HL-60 (cell line): ENCODE measurements around the gene PRKAG2.

Experiments used
- DNase-seq, 2 experiments: peaks; one replicate each; pipeline ENCODE4 v3.0.0-alpha.2; 2010 to 2020; ENCODE audit warnings: low read depth in 1 of 2, low spot score in 1 of 2
- H3K27ac ChIP-seq: fragments of 250-450 bp; sonication (Bioruptor Pico); replicated peaks from 2 replicates; pipeline ENCODE4 v1.5.1; 2020; ENCODE audit warnings: mild to moderate bottlenecking, moderate library complexity
- H3K27me3 ChIP-seq: fragments of 250-450 bp; sonication (Bioruptor Pico); 2 replicates; pipeline ENCODE4 v1.5.1; 2021; ENCODE audit warnings: mild to moderate bottlenecking, moderate library complexity; ENCODE audit not compliant: insufficient read depth, poor library complexity, severe bottlenecking
- H3K4me3 ChIP-seq: replicated peaks from 2 replicates; pipeline ENCODE4 v1.5.1; 2011; ENCODE audit warnings: mild to moderate bottlenecking, control low read depth, low read length; ENCODE audit not compliant: insufficient read depth
- GABPA ChIP-seq: IDR thresholded peaks from 2 replicates; pipeline ENCODE4 v1.6.1; 2012; ENCODE audit warnings: low read depth
- POLR2AphosphoS5 ChIP-seq: IDR thresholded peaks from 2 replicates; pipeline ENCODE4 v1.6.1; 2012; ENCODE audit warnings: low read depth
- SPI1 ChIP-seq: IDR thresholded peaks from 2 replicates; pipeline ENCODE4 v1.6.1; 2012; ENCODE audit warnings: low read depth, mild to moderate bottlenecking, borderline replicate concordance
- TF ChIP-seq, protein P1 (sequence below): IDR thresholded peaks from 2 replicates; pipeline ENCODE4 v1.6.1; 2012; ENCODE audit warnings: low read depth; ENCODE audit not compliant: insufficient replicate concordance
- TF ChIP-seq, protein P2 (sequence below): IDR thresholded peaks from one replicate; pipeline ENCODE4 v1.5.1; 2011; ENCODE audit warnings: low read length, control low read depth, inconsistent platforms; ENCODE audit not compliant: insufficient read depth

Gene PRKAG2

DNA sequence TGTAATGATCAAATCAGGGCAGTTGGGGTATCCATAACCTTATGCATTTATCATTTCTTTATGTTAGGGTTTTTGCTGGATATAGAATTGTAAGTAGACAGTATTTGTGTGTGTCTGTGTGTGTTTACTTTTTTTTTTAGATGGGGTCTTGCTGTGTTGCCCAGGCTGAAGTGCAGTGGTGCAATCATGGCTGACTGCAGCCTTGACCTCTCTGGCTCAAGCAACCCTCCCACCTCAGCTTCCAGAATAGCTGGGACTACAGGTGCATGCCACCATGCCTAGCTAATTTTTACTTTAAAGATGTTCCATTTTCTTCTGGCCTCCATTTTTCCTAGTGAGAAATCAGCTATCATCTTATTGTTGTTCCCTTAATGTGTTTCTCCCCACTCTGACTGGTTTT lies 347.1 kb downstream of the PRKAG2 start:
- Histone ChIP-seq H3K27me3 (no peaks in the 10 kb centered on the region), H3K4me3 (no peak overlapping the region), H3K27ac (no peak overlapping the region)
- TF ChIP-seq, protein P1, sequence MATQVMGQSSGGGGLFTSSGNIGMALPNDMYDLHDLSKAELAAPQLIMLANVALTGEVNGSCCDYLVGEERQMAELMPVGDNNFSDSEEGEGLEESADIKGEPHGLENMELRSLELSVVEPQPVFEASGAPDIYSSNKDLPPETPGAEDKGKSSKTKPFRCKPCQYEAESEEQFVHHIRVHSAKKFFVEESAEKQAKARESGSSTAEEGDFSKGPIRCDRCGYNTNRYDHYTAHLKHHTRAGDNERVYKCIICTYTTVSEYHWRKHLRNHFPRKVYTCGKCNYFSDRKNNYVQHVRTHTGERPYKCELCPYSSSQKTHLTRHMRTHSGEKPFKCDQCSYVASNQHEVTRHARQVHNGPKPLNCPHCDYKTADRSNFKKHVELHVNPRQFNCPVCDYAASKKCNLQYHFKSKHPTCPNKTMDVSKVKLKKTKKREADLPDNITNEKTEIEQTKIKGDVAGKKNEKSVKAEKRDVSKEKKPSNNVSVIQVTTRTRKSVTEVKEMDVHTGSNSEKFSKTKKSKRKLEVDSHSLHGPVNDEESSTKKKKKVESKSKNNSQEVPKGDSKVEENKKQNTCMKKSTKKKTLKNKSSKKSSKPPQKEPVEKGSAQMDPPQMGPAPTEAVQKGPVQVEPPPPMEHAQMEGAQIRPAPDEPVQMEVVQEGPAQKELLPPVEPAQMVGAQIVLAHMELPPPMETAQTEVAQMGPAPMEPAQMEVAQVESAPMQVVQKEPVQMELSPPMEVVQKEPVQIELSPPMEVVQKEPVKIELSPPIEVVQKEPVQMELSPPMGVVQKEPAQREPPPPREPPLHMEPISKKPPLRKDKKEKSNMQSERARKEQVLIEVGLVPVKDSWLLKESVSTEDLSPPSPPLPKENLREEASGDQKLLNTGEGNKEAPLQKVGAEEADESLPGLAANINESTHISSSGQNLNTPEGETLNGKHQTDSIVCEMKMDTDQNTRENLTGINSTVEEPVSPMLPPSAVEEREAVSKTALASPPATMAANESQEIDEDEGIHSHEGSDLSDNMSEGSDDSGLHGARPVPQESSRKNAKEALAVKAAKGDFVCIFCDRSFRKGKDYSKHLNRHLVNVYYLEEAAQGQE, result no peak
- TF ChIP-seq, protein P2, sequence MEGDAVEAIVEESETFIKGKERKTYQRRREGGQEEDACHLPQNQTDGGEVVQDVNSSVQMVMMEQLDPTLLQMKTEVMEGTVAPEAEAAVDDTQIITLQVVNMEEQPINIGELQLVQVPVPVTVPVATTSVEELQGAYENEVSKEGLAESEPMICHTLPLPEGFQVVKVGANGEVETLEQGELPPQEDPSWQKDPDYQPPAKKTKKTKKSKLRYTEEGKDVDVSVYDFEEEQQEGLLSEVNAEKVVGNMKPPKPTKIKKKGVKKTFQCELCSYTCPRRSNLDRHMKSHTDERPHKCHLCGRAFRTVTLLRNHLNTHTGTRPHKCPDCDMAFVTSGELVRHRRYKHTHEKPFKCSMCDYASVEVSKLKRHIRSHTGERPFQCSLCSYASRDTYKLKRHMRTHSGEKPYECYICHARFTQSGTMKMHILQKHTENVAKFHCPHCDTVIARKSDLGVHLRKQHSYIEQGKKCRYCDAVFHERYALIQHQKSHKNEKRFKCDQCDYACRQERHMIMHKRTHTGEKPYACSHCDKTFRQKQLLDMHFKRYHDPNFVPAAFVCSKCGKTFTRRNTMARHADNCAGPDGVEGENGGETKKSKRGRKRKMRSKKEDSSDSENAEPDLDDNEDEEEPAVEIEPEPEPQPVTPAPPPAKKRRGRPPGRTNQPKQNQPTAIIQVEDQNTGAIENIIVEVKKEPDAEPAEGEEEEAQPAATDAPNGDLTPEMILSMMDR, result no peak
- TF ChIP-seq POLR2AphosphoS5 (no peak), GABPA (no peak), SPI1 (no peak)
- no peak for DNase-seq

DNA sequence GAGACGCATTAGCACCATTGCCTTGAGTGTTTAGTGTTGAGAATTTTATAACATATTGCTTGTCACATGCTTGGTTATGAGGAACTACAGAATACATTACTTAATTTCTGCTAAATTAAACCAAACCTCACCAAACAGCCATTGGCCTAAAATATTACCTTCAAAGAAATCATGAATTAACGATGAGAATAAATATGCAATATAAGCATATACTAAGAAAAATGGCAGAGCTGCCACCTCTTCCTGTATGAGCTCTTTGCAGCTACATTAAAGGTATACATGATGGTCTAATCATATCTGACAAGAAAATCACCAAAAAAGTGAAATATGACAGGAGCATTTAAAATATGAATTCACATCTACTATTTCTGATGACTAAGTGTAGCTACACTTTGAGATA lies 352.1 kb downstream of the PRKAG2 start:
- no peak overlapping the region for H3K27ac ChIP-seq
- DNase-seq, result no peak
- TF ChIP-seq, protein P1, result no peak
- no peak for TF ChIP-seq SPI1
- TF ChIP-seq POLR2AphosphoS5, result no peak
- TF ChIP-seq, protein P2, result no peak
- TF ChIP-seq GABPA, result no peak

DNA sequence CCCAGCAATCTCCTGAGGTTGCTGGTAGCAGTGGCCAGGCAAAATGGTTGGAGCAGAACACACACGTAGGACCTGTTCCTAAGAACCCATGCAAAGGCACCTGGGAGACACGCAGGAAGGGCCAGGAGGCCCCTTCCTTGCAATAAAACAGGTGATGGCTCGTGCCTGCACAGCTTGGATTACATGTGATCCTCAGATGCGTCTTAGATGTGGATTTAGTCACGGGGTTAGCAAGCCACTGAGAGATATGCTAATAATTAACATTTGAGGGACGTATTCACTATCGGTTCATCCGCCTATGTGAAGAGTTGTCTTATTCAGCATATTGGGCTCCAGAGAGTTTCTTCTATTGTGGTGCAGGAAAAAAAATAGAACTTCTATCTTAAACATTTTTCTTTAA lies 352.6 kb downstream of the PRKAG2 start:
- no peak overlapping the region for H3K27ac ChIP-seq
- H3K4me3 ChIP-seq, result no peak overlapping the region
- DNase-seq, result no peak
- H3K27me3 ChIP-seq, result no peaks in the 10 kb centered on the region
- no peak for TF ChIP-seq POLR2AphosphoS5
- TF ChIP-seq, protein P1, result no peak
- TF ChIP-seq, protein P2, result no peak
- TF ChIP-seq SPI1, result no peak

More for the DNA sequence above, 352.1 kb downstream of the PRKAG2 start:
- Histone ChIP-seq H3K4me3 (no peak overlapping the region), H3K27me3 (no peaks in the 10 kb centered on the region)
